ENCODE data around the gene ZNF236. TPM values are rescaled to one million over a fixed set of nuclear protein-coding genes. Genes with fewer than 3 reads are reported as not detected.

ZNF236 gene
- total and polyA plus RNA-seq, 10 of the 15 experiments (the other 5 are each of a cell fraction or from before 2014, with no cell fraction given) = 1.0 to 14.4 (median 5.9) TPM

GRCh38 chr18:77008006-77008405 is 185.6 kb downstream of the ZNF236 start:
- no peak overlapping the region for H2AFZ ChIP-seq (ENCODE audit: control insufficient read depth, low read depth, low read length)
- TF ChIP-seq ATF2 (IDR thresholded peaks at IDR 0.05; ENCODE audit: low read length) (no peak), ZNF217 (IDR thresholded peaks at IDR 0.05) (no peak), ZNF592 (IDR thresholded peaks at IDR 0.05) (no peak), MEF2B (IDR thresholded peaks at IDR 0.05; ENCODE audit: partially characterized antibody, poor library complexity, severe bottlenecking) (no peak), BCL3 (IDR thresholded peaks at IDR 0.05; ENCODE audit: borderline replicate concordance, insufficient read depth, low read depth, low read length, poor library complexity, severe bottlenecking) (no peak)
- no peak; the same call in 2 of the 3 replicates for ATAC-seq
- CTCF ChIA-PET = interaction anchor here (1.7 kb wide), 1 partner anchor 47 kb away, joined by 6 read pairs; no protein-coding TSS in a partner anchor
- H3K27ac ChIP-seq (ENCODE audit: control insufficient read depth, insufficient read depth) = no peak overlapping the region
- H3K4me2 ChIP-seq (ENCODE audit: control insufficient read depth, insufficient read depth) = no peak overlapping the region
- H3K9ac ChIP-seq (ENCODE audit: control insufficient read depth, insufficient read depth, low read length) = no peak overlapping the region
- no peaks in the 10 kb centered on the region for H3K79me2 ChIP-seq (ENCODE audit: control insufficient read depth, insufficient read depth, low read length)
- H4K20me1 ChIP-seq (ENCODE audit: control insufficient read depth, insufficient read depth) = no peaks in the 10 kb centered on the region
- no peaks in the 10 kb centered on the region for H3K27me3 ChIP-seq (replicated peaks in 1 of 2; ENCODE audit: control insufficient read depth in 2 of 2, insufficient read depth in 2 of 2, low read length in 1 of 2)
- H3K4me1 ChIP-seq (ENCODE audit: control insufficient read depth, insufficient read depth, low read length) = no peaks in the 10 kb centered on the region
- H3K9me3 ChIP-seq (replicated peaks; ENCODE audit: control insufficient read depth, insufficient read depth, low read length) = no peaks in the 10 kb centered on the region
- in situ Hi-C loops (cut with MboI) = loop anchor here (10.0 kb wide), 1 partner anchor 647 kb away; no protein-coding TSS in a partner anchor
- 95% methylated on average over 13 of the region's 13 CpGs for WGBS (ENCODE audit: insufficient coverage, insufficient replicate concordance, low lambda C conversion rate, missing lambda C conversion rate)
- no peak for DNase-seq (ENCODE audit: low read depth, low spot score)
- POLR2A ChIA-PET = no interaction called here
- BruUV-seq (replicated peaks) = no TSS peak
- SMC1A ChIA-PET (ENCODE audit: uncharacterized antibody, unreplicated experiment) = no interaction called here
- peaks cover 0 to 4% of the 10 kb centered on the region in 2 experiments; a peak in 2 of 4 replicates for H3K36me3 ChIP-seq (ENCODE audit: control insufficient read depth in 2 of 2, insufficient read depth in 2 of 2, low read length in 1 of 2)
- FAIRE-seq = no peak
- intact Hi-C loops (cut with micrococcal nuclease; ENCODE audit: unreplicated experiment) = no loop called here
- H3K4me3 ChIP-seq = no peak overlapping the region
- RAD21 ChIA-PET (ENCODE audit: unreplicated experiment) = no interaction called here
